Testis (tissue), 3 donors: ENCODE results near the gene DCAF10. TPM values are rescaled to one million over a fixed set of nuclear protein-coding genes. Genes with fewer than 3 reads are reported as not detected.

Experiments used
- DNase-seq: peaks from one replicate; pipeline ENCODE4 v3.0.0-alpha.2; 2019
- H3K27ac ChIP-seq, 2 donors: fragments of 200-600 bp; sonication (generic); one replicate each; pipeline ENCODE4 v1.5.1; 2019
- H3K27me3 ChIP-seq: fragments of 200-600 bp; sonication (generic); one replicate; pipeline ENCODE4 v1.5.1; 2019
- H3K36me3 ChIP-seq: fragments of 200-600 bp; sonication (generic); one replicate; pipeline ENCODE4 v1.5.1; 2017; ENCODE audit warnings: low read depth; ENCODE audit errors: missing control alignments
- H3K4me1 ChIP-seq: fragments of 200-600 bp; sonication (generic); one replicate; pipeline ENCODE4 v1.5.1; 2019
- H3K4me3 ChIP-seq, 2 donors: fragments of 200-600 bp; sonication (generic); one replicate each; pipeline ENCODE4 v1.5.1; 2017 to 2019
- H3K9me3 ChIP-seq: fragments of 200-600 bp; sonication (generic); one replicate; pipeline ENCODE4 v1.5.1; 2017
- CTCF ChIP-seq, 3 experiments: fragments of 450-650 bp in 2 of 3; fragments of 200-600 bp in 1 of 3; sonication (generic) in 1 of 3; IDR thresholded peaks; one replicate each; pipeline ENCODE4 v1.5.1; 2016 to 2019; ENCODE audit warnings: antibody characterized with exemption in 3 of 3, mild to moderate bottlenecking in 2 of 3, moderate library complexity in 1 of 3
- POLR2A ChIP-seq: fragments of 450-650 bp; IDR thresholded peaks from one replicate; pipeline ENCODE4 v1.6.1; 2017; ENCODE audit warnings: antibody characterized with exemption, mild to moderate bottlenecking, moderate library complexity
- WGBS, 2 donors: methylation state at CpG; one replicate each; pipeline ENCODE4 v1.1.5; 2018; 5-methylcytosine and 5-hydroxymethylcytosine counted together
- intact Hi-C: fragments of 100-400 bp; cut with DNase I; formaldehyde crosslinking; loops from one replicate; pipeline ENCODE4 v1.15.1; 2023; ENCODE audit warnings: low total_unique reads
- polyA plus RNA-seq: library from polyadenylated mRNA; stranded (reverse); fragments of 350-450 nt; fragmentation: Illumina TruSeq; extraction: RNeasy Lipid Tissue Mini Kit (QIAGEN cat#74804); gene quantifications from one replicate; pipeline ENCODE4 v1.2.3, GENCODE V29; 2014; ENCODE audit warnings: low read depth, low replicate concordance; ENCODE audit not compliant: insufficient read depth
- total RNA-seq, 2 donors: library from RNA; depleted of rRNA; stranded (reverse); fragments of >200 nt; gene quantifications; one replicate each; pipeline ENCODE4 v1.2.3, GENCODE V29; 2016

The DCAF10 gene
- total and polyA plus RNA-seq, 3 donors from 2014 or later = 77.3 to 104 (median 77.9) TPM

GRCh38 chr9:37790096-37790495 is 10.5 kb upstream of the DCAF10 start:
- no peaks in the 10 kb centered on the region for H3K36me3 ChIP-seq
- no peak overlapping the region for H3K4me3 ChIP-seq
- 53 to 77% methylated on average over 2 of the region's 2 CpGs for WGBS, 2 donors
- H3K4me1 ChIP-seq = peaks cover 7% of the 10 kb centered on the region
- TF ChIP-seq POLR2A (no peak), CTCF (IDR thresholded peaks at IDR 0.05) (no peak)
- intact Hi-C loops = no loop called here
- peak overlapping the region in 1 of 2 donors; percentile 6 for H3K27ac ChIP-seq
- H3K9me3 ChIP-seq = no peaks in the 10 kb centered on the region
- no peaks in the 10 kb centered on the region for H3K27me3 ChIP-seq
- no peak for DNase-seq

GRCh38 chr9:37792122-37792521 is 8.5 kb upstream of the DCAF10 start:
- no peak for DNase-seq
- 87% methylated on average over 5 of the region's 5 CpGs for WGBS, 2 donors
- Histone ChIP-seq H3K27ac (no peak overlapping the region), H3K36me3 (no peaks in the 10 kb centered on the region), H3K4me1 (peaks cover 9% of the 10 kb centered on the region), H3K27me3 (no peaks in the 10 kb centered on the region), H3K9me3 (no peaks in the 10 kb centered on the region), H3K4me3 (no peak overlapping the region)
- TF ChIP-seq CTCF (IDR thresholded peaks at IDR 0.05) = no peak
- no peak for TF ChIP-seq POLR2A
- intact Hi-C loops = no loop called here

- no peaks in the 10 kb centered on the region for H3K27me3 ChIP-seq
- intact Hi-C loops = no loop called here
- WGBS, 2 donors = 21 to 63% methylated on average over 2 of the region's 2 CpGs
- TF ChIP-seq POLR2A = no peak
- no peak for TF ChIP-seq CTCF (IDR thresholded peaks at IDR 0.05)
- peaks cover 14% of the 10 kb centered on the region for H3K4me1 ChIP-seq
- no peak for DNase-seq
- H3K9me3 ChIP-seq = no peaks in the 10 kb centered on the region
- no peak overlapping the region for H3K27ac ChIP-seq
- H3K36me3 ChIP-seq = no peaks in the 10 kb centered on the region
- no peak overlapping the region for H3K4me3 ChIP-seq
These were observed 4.4 kb upstream of the DCAF10 start for GRCh38 chr9:37796232-37796631.

- Histone ChIP-seq H3K4me3 (no peak overlapping the region), H3K27me3 (no peaks in the 10 kb centered on the region), H3K4me1 (peaks cover 28% of the 10 kb centered on the region), H3K9me3 (no peaks in the 10 kb centered on the region), H3K27ac (no peak overlapping the region), H3K36me3 (no peaks in the 10 kb centered on the region)
- intact Hi-C loops = no loop called here
- 95% methylated on average over 1 of the region's 1 CpG; no CpG with 5 or more reads in 1 of the 2 donors for WGBS, 2 donors
- TF ChIP-seq CTCF (IDR thresholded peaks at IDR 0.05) (no peak), POLR2A (no peak)
- DNase-seq = no peak
These were observed 1.9 kb upstream of the DCAF10 start for GRCh38 chr9:37798677-37799076.

GRCh38 chr9:37801287-37801850 is 772 bp downstream of the DCAF10 start:
- WGBS, 2 donors = 2 to 4% methylated on average over 20 to 44 of the region's 45 CpGs
- intact Hi-C loops = no loop called here
- peak overlapping the region; percentile 87 to 90 for H3K27ac ChIP-seq
- H3K9me3 ChIP-seq = no peaks in the 10 kb centered on the region
- H3K4me1 ChIP-seq = peaks cover 19% of the 10 kb centered on the region
- H3K36me3 ChIP-seq = no peaks in the 10 kb centered on the region
- no peak for TF ChIP-seq POLR2A
- no peak for TF ChIP-seq CTCF (IDR thresholded peaks at IDR 0.05)
- peak; percentile 47 for DNase-seq
- H3K4me3 ChIP-seq = peak overlapping the region; percentile 91 to 93
- no peaks in the 10 kb centered on the region for H3K27me3 ChIP-seq
